ENCODE data around the gene KCTD21. TPM values are rescaled to one million over a fixed set of nuclear protein-coding genes. Genes with fewer than 3 reads are reported as not detected.

The KCTD21 gene
- total and polyA plus RNA-seq, 4 donors = 5.8 to 12.6 (median 9.2) TPM

DNA sequence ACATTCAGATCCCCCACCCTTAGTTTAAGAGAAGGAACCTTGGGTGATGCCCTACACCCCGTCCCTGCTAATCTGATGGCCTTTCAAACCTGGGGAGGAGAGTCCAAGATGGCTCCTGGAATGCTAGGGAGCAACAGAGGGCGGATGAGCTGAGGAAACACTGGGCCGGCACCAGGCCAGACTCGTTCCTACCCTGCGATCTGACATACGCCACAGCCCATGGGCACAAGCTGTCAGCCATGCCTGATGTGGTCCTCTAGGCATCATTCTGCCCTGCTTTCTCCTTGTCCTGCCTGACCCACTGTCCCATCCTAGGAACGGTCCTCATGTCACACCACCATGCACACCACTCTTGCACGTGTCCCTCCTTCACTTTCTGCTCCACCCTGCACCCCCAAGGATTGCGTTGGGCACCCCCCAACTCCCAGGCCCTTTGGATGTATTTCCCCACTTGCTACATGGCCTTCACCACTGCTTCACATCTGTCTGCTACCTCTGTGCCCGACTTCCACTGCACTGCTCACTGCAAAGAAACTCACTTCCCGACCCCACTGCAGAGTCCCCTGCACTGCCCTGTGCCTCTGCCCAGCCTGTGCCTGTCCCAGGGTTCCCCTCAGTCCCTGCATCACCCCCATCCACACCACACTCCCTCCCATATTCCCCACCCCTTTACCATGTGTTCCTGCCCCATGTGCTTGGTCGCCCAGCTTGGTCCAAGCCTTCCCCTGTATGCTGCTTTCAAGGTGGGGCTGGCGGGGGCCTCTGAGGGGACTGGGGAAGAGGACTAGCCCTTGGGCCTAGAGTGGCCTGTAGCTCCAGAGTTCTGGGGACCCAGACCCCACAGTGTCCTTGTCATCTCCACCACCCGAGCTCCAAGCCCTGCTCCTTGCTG, 29.5 kb upstream of the KCTD21 start (continued):
- TF ChIP-seq SP1 (IDR thresholded peaks at IDR 0.05) (no peak), NR2F2 (IDR thresholded peaks at IDR 0.05) (no peak)

DNA sequence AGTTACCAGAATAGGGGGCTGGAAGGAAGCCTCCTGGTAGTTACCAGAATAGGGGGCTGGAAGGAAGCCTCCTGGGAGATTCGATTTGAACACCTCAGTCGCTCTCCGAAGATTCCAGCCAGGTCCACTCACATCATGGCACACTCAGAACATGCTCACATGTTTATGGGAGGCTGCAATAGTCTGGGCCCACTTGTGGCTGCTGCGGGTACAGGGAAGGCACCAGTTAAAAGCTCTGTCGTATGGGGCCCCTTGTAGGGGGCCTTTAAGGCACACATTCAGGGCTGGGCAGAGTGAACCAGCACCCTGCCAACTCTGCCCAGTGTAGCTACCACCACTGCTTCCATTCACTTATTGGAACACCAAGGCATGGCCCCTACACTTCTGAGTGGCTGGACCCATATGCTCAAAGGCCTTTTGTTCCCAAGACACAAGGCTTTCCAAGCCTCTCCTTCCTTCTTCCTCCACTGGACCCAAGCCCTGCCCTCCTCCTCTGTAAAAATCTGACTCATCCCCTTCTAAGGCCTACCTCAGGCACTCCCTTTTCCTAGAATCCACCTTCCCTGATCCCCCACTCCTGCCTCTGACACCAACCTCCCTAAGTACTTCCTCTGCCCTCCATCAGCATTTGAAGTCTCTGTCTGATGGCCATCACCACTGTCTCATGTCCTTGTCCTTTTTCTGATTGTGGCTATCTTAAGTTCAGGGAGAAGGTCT, 28.3 kb upstream of the KCTD21 start:
- TF ChIP-seq GABPA (IDR thresholded peaks at IDR 0.05 in 1 of 2, conservative IDR thresholded peaks at IDR 0.05 in 1 of 2) = no peak
- TF ChIP-seq, protein P1, sequence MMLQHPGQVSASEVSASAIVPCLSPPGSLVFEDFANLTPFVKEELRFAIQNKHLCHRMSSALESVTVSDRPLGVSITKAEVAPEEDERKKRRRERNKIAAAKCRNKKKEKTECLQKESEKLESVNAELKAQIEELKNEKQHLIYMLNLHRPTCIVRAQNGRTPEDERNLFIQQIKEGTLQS (IDR thresholded peaks at IDR 0.05) = no peak
- TF ChIP-seq NR2F2 (IDR thresholded peaks at IDR 0.05) = no peak
- TF ChIP-seq RAD21 (IDR thresholded peaks at IDR 0.05) = no peak
- no peak for TF ChIP-seq FOXA2 (IDR thresholded peaks at IDR 0.05)
- TF ChIP-seq RXRA (IDR thresholded peaks at IDR 0.05) = no peak
- TF ChIP-seq TAF1 (conservative IDR thresholded peaks at IDR 0.05) = no peak
- TF ChIP-seq HNF4A (conservative IDR thresholded peaks at IDR 0.05) = no peak
- no peak for TF ChIP-seq YY1 (IDR thresholded peaks at IDR 0.05)
- no peak for TF ChIP-seq JUND (IDR thresholded peaks at IDR 0.05)
- TF ChIP-seq, protein P2, sequence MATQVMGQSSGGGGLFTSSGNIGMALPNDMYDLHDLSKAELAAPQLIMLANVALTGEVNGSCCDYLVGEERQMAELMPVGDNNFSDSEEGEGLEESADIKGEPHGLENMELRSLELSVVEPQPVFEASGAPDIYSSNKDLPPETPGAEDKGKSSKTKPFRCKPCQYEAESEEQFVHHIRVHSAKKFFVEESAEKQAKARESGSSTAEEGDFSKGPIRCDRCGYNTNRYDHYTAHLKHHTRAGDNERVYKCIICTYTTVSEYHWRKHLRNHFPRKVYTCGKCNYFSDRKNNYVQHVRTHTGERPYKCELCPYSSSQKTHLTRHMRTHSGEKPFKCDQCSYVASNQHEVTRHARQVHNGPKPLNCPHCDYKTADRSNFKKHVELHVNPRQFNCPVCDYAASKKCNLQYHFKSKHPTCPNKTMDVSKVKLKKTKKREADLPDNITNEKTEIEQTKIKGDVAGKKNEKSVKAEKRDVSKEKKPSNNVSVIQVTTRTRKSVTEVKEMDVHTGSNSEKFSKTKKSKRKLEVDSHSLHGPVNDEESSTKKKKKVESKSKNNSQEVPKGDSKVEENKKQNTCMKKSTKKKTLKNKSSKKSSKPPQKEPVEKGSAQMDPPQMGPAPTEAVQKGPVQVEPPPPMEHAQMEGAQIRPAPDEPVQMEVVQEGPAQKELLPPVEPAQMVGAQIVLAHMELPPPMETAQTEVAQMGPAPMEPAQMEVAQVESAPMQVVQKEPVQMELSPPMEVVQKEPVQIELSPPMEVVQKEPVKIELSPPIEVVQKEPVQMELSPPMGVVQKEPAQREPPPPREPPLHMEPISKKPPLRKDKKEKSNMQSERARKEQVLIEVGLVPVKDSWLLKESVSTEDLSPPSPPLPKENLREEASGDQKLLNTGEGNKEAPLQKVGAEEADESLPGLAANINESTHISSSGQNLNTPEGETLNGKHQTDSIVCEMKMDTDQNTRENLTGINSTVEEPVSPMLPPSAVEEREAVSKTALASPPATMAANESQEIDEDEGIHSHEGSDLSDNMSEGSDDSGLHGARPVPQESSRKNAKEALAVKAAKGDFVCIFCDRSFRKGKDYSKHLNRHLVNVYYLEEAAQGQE (IDR thresholded peaks at IDR 0.05) = no peak
- TF ChIP-seq, protein P3, sequence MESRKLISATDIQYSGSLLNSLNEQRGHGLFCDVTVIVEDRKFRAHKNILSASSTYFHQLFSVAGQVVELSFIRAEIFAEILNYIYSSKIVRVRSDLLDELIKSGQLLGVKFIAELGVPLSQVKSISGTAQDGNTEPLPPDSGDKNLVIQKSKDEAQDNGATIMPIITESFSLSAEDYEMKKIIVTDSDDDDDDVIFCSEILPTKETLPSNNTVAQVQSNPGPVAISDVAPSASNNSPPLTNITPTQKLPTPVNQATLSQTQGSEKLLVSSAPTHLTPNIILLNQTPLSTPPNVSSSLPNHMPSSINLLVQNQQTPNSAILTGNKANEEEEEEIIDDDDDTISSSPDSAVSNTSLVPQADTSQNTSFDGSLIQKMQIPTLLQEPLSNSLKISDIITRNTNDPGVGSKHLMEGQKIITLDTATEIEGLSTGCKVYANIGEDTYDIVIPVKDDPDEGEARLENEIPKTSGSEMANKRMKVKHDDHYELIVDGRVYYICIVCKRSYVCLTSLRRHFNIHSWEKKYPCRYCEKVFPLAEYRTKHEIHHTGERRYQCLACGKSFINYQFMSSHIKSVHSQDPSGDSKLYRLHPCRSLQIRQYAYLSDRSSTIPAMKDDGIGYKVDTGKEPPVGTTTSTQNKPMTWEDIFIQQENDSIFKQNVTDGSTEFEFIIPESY (IDR thresholded peaks at IDR 0.05) = no peak
- TF ChIP-seq, protein P4, sequence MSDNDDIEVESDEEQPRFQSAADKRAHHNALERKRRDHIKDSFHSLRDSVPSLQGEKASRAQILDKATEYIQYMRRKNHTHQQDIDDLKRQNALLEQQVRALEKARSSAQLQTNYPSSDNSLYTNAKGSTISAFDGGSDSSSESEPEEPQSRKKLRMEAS (IDR thresholded peaks at IDR 0.05) = no peak
- no peak for TF ChIP-seq FOXA1 (IDR thresholded peaks at IDR 0.05)
- TF ChIP-seq, protein P5, sequence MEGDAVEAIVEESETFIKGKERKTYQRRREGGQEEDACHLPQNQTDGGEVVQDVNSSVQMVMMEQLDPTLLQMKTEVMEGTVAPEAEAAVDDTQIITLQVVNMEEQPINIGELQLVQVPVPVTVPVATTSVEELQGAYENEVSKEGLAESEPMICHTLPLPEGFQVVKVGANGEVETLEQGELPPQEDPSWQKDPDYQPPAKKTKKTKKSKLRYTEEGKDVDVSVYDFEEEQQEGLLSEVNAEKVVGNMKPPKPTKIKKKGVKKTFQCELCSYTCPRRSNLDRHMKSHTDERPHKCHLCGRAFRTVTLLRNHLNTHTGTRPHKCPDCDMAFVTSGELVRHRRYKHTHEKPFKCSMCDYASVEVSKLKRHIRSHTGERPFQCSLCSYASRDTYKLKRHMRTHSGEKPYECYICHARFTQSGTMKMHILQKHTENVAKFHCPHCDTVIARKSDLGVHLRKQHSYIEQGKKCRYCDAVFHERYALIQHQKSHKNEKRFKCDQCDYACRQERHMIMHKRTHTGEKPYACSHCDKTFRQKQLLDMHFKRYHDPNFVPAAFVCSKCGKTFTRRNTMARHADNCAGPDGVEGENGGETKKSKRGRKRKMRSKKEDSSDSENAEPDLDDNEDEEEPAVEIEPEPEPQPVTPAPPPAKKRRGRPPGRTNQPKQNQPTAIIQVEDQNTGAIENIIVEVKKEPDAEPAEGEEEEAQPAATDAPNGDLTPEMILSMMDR (IDR thresholded peaks at IDR 0.05; ENCODE audit: low read depth, low read length, missing input control) = no peak
- TF ChIP-seq HNF4G (IDR thresholded peaks at IDR 0.05) = no peak
- no peak for TF ChIP-seq EGR1 (IDR thresholded peaks at IDR 0.05; ENCODE audit: low read depth in 2 of 2)
- TF ChIP-seq SP1 (IDR thresholded peaks at IDR 0.05) = no peak
- Histone ChIP-seq H3K4me3 (ENCODE audit: low read depth in 1 of 3, low read length in 3 of 3) (no peak overlapping the region), H3K27ac (ENCODE audit: low read depth in 1 of 2, low read length in 2 of 2) (no peak overlapping the region), H3K9me3 (ENCODE audit: control insufficient read depth in 4 of 4, low read length in 3 of 4) (no peaks in the 10 kb centered on the region), H3K4me1 (ENCODE audit: control insufficient read depth in 4 of 4, insufficient read depth in 4 of 4, low read length in 3 of 4) (no peaks in the 10 kb centered on the region), H3K27me3 (ENCODE audit: control insufficient read depth in 4 of 4, insufficient read depth in 4 of 4, low read length in 3 of 4) (no peaks in the 10 kb centered on the region), H3K9ac (ENCODE audit: low read depth in 1 of 2, low read length in 2 of 2) (no peak overlapping the region), H3K36me3 (ENCODE audit: control insufficient read depth in 4 of 4, insufficient read depth in 3 of 4, low read depth in 1 of 4, low read length in 3 of 4) (peaks cover 1 to 43% (median 11%) of the 10 kb centered on the region in 4 donors)
- DNase-seq (ENCODE audit: low spot score) = no peak
- WGBS = 97% methylated on average over 5 of the region's 5 CpGs
